ENCODE measurements around the gene ZKSCAN5.
A peak's percentile ranks its signal among the peaks of the same experiment; 100 is the strongest.

ZKSCAN5 gene

GRCh38 chr7:99504603-99505323 lies at the start of gene ZKSCAN5:
Gene ZKSCAN5 (plus strand): TSS chr7:99504662. CDS start chr7:99506045, 1,383 bp downstream.
- peak; percentile 98 for DNase-seq

GRCh38 chr7:99455874-99456273 lies 48.6 kb upstream of the ZKSCAN5 start:
- no peak for DNase-seq

GRCh38 chr7:99456288-99456687 lies 48.2 kb upstream of the ZKSCAN5 start:
- DNase-seq, result no peak

GRCh38 chr7:99457050-99457649 lies 47.3 kb upstream of the ZKSCAN5 start:
- no peak for DNase-seq

GRCh38 chr7:99457650-99458493 lies 46.6 kb upstream of the ZKSCAN5 start:
- DNase-seq, result no peak

- DNase-seq, result peak; percentile 51
Observed at GRCh38 chr7:99459087-99459486, 45.4 kb upstream of the ZKSCAN5 start.

- DNase-seq, result no peak
Observed at GRCh38 chr7:99460651-99461050, 43.8 kb upstream of the ZKSCAN5 start.

GRCh38 chr7:99461221-99461620 lies 43.2 kb upstream of the ZKSCAN5 start:
- no peak for DNase-seq

- DNase-seq, result no peak
Observed at GRCh38 chr7:99465421-99465768, 39.1 kb upstream of the ZKSCAN5 start.

GRCh38 chr7:99468336-99468918 lies 36.0 kb upstream of the ZKSCAN5 start:
- no peak for DNase-seq

GRCh38 chr7:99469381-99470065 lies 34.9 kb upstream of the ZKSCAN5 start:
- no peak for DNase-seq

- peak; percentile 99 for DNase-seq
Observed at GRCh38 chr7:99472561-99473314, 31.7 kb upstream of the ZKSCAN5 start, which contains the start of gene ZNF789. Gene ZNF789 (plus strand): TSS chr7:99472890. CDS start chr7:99476457, 3,567 bp downstream.

GRCh38 chr7:99473315-99473596 lies 31.2 kb upstream of the ZKSCAN5 start:
- DNase-seq, result peak; percentile 26

- no peak for DNase-seq
Observed at GRCh38 chr7:99476107-99476506, 28.4 kb upstream of the ZKSCAN5 start.

GRCh38 chr7:99478464-99479440 lies 25.7 kb upstream of the ZKSCAN5 start:
- no peak for DNase-seq

- DNase-seq, result no peak
Observed at GRCh38 chr7:99485094-99485493, 19.4 kb upstream of the ZKSCAN5 start.

- DNase-seq, result no peak
Observed at GRCh38 chr7:99489235-99489634, 15.2 kb upstream of the ZKSCAN5 start.

- DNase-seq, result no peak
Observed at GRCh38 chr7:99490878-99491277, 13.6 kb upstream of the ZKSCAN5 start.

GRCh38 chr7:99493823-99494222 lies 10.6 kb upstream of the ZKSCAN5 start:
- DNase-seq, result no peak

GRCh38 chr7:99497766-99498545 lies 6.5 kb upstream of the ZKSCAN5 start:
- no peak for DNase-seq

Measured in stimulated activated CD4-positive, alpha-beta T cell treated with anti-CD3 and anti-CD28 coated beads, Interleukin-15, amount 100 ng/mL, for 24 hours (primary cell).